ENCODE results near the gene CRY1. TPM values are rescaled to one million over a fixed set of nuclear protein-coding genes. Genes with fewer than 3 reads are reported as not detected.

Gene CRY1
- polyA plus RNA-seq, 1 donor from 2014 or later, result 33.4 TPM

DNA sequence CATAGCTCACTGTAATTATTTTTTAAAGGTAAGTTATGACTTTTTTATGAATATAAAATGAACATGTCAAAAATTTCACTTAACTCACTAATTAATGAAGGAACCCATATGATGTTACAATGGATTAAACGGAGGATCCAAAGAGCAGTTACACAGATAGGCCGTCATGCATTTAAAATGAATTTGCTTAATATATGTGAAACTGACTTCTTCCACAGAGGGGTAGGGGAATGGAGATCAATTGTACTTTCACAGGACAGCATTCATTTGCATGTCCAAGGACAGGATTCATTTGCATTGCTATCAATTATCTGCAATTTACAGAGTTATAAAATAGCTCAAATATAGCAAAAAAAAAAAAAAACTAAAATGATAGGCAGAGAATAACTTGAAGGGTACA lies 6.6 kb upstream of the CRY1 start:
- Histone ChIP-seq H3K9ac (ENCODE audit: low read length) (no peak overlapping the region), H3K27ac (ENCODE audit: low read length) (no peak overlapping the region), H2AFZ (ENCODE audit: low read depth, low read length) (no peak overlapping the region), H3K4me2 (ENCODE audit: low read length) (no peak overlapping the region), H3K27me3 (ENCODE audit: insufficient read depth, low read depth, low read length) (no peaks in the 10 kb centered on the region), H3K79me2 (replicated peaks; ENCODE audit: insufficient read depth, low read length) (no peaks in the 10 kb centered on the region), H3K36me3 (ENCODE audit: insufficient read depth, low read length) (no peaks in the 10 kb centered on the region), H3K4me3 (ENCODE audit: low read length) (no peak overlapping the region), H4K20me1 (ENCODE audit: insufficient read depth) (no peaks in the 10 kb centered on the region), H3K9me2 (ENCODE audit: insufficient read depth, low read length) (no peaks in the 10 kb centered on the region), H3K9me3 (ENCODE audit: low read length) (no peaks in the 10 kb centered on the region), H3F3A (ENCODE audit: insufficient read depth, low read length, poor library complexity, severe bottlenecking) (no peaks in the 10 kb centered on the region)
- TF ChIP-seq POLR2AphosphoS5 (IDR thresholded peaks at IDR 0.05) (no peak), TAF1 (IDR thresholded peaks at IDR 0.05; ENCODE audit: low read depth) (no peak), EZH2 (IDR thresholded peaks at IDR 0.05; ENCODE audit: borderline replicate concordance, insufficient read depth, low read length, poor library complexity, severe bottlenecking) (no peak), MXI1 (conservative IDR thresholded peaks at IDR 0.05; ENCODE audit: poor library complexity, severe bottlenecking) (no peak), RAD21 (conservative IDR thresholded peaks at IDR 0.05) (no peak), EP300 (conservative IDR thresholded peaks at IDR 0.05; ENCODE audit: poor library complexity, severe bottlenecking) (no peak), SMC3 (conservative IDR thresholded peaks at IDR 0.05; ENCODE audit: poor library complexity) (no peak)
- TF ChIP-seq, protein P1, sequence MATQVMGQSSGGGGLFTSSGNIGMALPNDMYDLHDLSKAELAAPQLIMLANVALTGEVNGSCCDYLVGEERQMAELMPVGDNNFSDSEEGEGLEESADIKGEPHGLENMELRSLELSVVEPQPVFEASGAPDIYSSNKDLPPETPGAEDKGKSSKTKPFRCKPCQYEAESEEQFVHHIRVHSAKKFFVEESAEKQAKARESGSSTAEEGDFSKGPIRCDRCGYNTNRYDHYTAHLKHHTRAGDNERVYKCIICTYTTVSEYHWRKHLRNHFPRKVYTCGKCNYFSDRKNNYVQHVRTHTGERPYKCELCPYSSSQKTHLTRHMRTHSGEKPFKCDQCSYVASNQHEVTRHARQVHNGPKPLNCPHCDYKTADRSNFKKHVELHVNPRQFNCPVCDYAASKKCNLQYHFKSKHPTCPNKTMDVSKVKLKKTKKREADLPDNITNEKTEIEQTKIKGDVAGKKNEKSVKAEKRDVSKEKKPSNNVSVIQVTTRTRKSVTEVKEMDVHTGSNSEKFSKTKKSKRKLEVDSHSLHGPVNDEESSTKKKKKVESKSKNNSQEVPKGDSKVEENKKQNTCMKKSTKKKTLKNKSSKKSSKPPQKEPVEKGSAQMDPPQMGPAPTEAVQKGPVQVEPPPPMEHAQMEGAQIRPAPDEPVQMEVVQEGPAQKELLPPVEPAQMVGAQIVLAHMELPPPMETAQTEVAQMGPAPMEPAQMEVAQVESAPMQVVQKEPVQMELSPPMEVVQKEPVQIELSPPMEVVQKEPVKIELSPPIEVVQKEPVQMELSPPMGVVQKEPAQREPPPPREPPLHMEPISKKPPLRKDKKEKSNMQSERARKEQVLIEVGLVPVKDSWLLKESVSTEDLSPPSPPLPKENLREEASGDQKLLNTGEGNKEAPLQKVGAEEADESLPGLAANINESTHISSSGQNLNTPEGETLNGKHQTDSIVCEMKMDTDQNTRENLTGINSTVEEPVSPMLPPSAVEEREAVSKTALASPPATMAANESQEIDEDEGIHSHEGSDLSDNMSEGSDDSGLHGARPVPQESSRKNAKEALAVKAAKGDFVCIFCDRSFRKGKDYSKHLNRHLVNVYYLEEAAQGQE (IDR thresholded peaks at IDR 0.05; ENCODE audit: borderline replicate concordance), result no peak
- TF ChIP-seq, protein P2, sequence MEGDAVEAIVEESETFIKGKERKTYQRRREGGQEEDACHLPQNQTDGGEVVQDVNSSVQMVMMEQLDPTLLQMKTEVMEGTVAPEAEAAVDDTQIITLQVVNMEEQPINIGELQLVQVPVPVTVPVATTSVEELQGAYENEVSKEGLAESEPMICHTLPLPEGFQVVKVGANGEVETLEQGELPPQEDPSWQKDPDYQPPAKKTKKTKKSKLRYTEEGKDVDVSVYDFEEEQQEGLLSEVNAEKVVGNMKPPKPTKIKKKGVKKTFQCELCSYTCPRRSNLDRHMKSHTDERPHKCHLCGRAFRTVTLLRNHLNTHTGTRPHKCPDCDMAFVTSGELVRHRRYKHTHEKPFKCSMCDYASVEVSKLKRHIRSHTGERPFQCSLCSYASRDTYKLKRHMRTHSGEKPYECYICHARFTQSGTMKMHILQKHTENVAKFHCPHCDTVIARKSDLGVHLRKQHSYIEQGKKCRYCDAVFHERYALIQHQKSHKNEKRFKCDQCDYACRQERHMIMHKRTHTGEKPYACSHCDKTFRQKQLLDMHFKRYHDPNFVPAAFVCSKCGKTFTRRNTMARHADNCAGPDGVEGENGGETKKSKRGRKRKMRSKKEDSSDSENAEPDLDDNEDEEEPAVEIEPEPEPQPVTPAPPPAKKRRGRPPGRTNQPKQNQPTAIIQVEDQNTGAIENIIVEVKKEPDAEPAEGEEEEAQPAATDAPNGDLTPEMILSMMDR (IDR thresholded peaks at IDR 0.05; ENCODE audit: poor library complexity, severe bottlenecking), result no peak

DNA sequence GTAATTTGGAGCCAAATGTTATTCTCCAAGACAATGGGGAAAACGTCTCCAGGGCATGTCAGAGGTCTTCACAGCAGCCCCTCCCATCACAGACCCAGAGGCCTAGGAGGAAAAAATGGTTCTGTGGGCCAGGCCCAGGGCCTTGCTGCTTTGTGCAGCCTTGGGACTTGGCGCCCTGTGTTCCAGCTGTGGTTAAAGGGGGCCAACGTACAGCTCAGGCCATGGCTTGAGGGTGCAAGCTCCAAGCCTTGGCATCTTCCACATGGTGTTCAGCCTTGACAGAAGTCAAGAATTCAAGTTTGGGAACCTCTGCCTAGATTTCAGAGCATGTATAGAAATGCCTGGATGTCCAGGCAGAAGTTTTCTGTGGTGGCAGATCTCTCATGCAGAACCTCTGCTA lies 3.2 kb upstream of the CRY1 start:
- TF ChIP-seq RAD21 (conservative IDR thresholded peaks at IDR 0.05) (no peak), POLR2AphosphoS5 (IDR thresholded peaks at IDR 0.05) (no peak), MXI1 (conservative IDR thresholded peaks at IDR 0.05; ENCODE audit: poor library complexity, severe bottlenecking) (no peak)
- TF ChIP-seq, protein P1 (IDR thresholded peaks at IDR 0.05; ENCODE audit: borderline replicate concordance), result no peak
- no peak overlapping the region for H3K9ac ChIP-seq (ENCODE audit: low read length)
- no peaks in the 10 kb centered on the region for H3K79me2 ChIP-seq (replicated peaks; ENCODE audit: insufficient read depth, low read length)
- no peaks in the 10 kb centered on the region for H3K36me3 ChIP-seq (ENCODE audit: insufficient read depth, low read length)
- H3F3A ChIP-seq (ENCODE audit: insufficient read depth, low read length, poor library complexity, severe bottlenecking), result no peaks in the 10 kb centered on the region
- no peak overlapping the region for H3K4me2 ChIP-seq (ENCODE audit: low read length)
- H3K27me3 ChIP-seq (ENCODE audit: insufficient read depth, low read depth, low read length), result no peaks in the 10 kb centered on the region
- H3K27ac ChIP-seq (ENCODE audit: low read length), result no peak overlapping the region
- no peaks in the 10 kb centered on the region for H4K20me1 ChIP-seq (ENCODE audit: insufficient read depth)
- no peak overlapping the region for H2AFZ ChIP-seq (ENCODE audit: low read depth, low read length)
- no peaks in the 10 kb centered on the region for H3K9me3 ChIP-seq (ENCODE audit: low read length)
- H3K9me2 ChIP-seq (ENCODE audit: insufficient read depth, low read length), result no peaks in the 10 kb centered on the region
- H3K4me3 ChIP-seq (ENCODE audit: low read length), result no peak overlapping the region

Measured in neural cell (in vitro differentiated cells).